GM23338 (cell line): Measurements from ENCODE around the gene CSF2RB.
A peak's percentile ranks its signal among the peaks of the same experiment; 100 is the strongest.

ENCODE experiments used
- CREB1 ChIP-seq: fragments of 250-450 bp; sonication (Bioruptor Pico); IDR thresholded peaks from 2 replicates; pipeline ENCODE4 v1.5.0; 2020; ENCODE audit warnings: low read depth, mild to moderate bottlenecking, moderate library complexity
- CTCF ChIP-seq, 2 experiments: fragments of 200-600 bp in 1 of 2; sonication (generic) in 1 of 2; conservative IDR thresholded peaks; 2 replicates each; pipeline versions ENCODE4 v1.5.1 to v1.6.1; 2016 to 2017; ENCODE audit warnings: antibody characterized with exemption in 2 of 2, low read depth in 2 of 2, mild to moderate bottlenecking in 2 of 2, moderate library complexity in 1 of 2
- ETS1 ChIP-seq: IDR thresholded peaks from 2 replicates; pipeline ENCODE4 v1.6.1; 2016; ENCODE audit warnings: antibody characterized with exemption
- EZH2 ChIP-seq: fragments of 200-600 bp; sonication (generic); IDR thresholded peaks from one replicate; pipeline ENCODE4 v1.8.0; 2017; ENCODE audit warnings: antibody characterized with exemption, mild to moderate bottlenecking, low read depth; ENCODE audit not compliant: unreplicated experiment
- EZH2phosphoT487 ChIP-seq: fragments of 200-600 bp; sonication (generic); IDR thresholded peaks from one replicate; pipeline ENCODE4 v1.8.1; 2018; ENCODE audit warnings: antibody characterized with exemption; ENCODE audit not compliant: unreplicated experiment
- JUNB ChIP-seq: IDR thresholded peaks from one replicate; pipeline ENCODE4 v1.6.1; 2016; ENCODE audit warnings: antibody characterized with exemption; ENCODE audit not compliant: unreplicated experiment
- POLR2AphosphoS5 ChIP-seq: IDR thresholded peaks from 2 replicates; pipeline ENCODE4 v1.6.1; 2016; ENCODE audit warnings: antibody characterized with exemption, low read depth
- REST ChIP-seq: IDR thresholded peaks from one replicate; pipeline ENCODE4 v1.6.1; 2018; ENCODE audit warnings: antibody characterized with exemption; ENCODE audit not compliant: unreplicated experiment
- ZNF331 ChIP-seq: fragments of 250-450 bp; sonication (Bioruptor Pico); IDR thresholded peaks from 2 replicates; pipeline ENCODE4 v1.5.0; 2020; ENCODE audit warnings: low read depth, mild to moderate bottlenecking, moderate library complexity

- no peak for TF ChIP-seq POLR2AphosphoS5
- peak; percentile 85 to 97 for TF ChIP-seq CTCF (conservative IDR thresholded peaks at IDR 0.05; ENCODE audit: low read depth in 2 of 2)
- no peak for TF ChIP-seq REST
- TF ChIP-seq JUNB: no peak
- TF ChIP-seq ETS1: no peak
- TF ChIP-seq ZNF331 (CRISPR knock-in tag): no peak
- TF ChIP-seq CREB1 (CRISPR knock-in tag): no peak
- no peak for TF ChIP-seq EZH2phosphoT487
- no peak for TF ChIP-seq EZH2
Observed at GRCh38 chr22:36986242-36986821, 72.9 kb downstream of the CSF2RB start.
